Skeletal muscle cell (primary cell): Measurements from ENCODE around the gene TTC7B.
"Not testable (repeated sequence)": the region's sequence is repeated elsewhere in the genome, so short reads cannot be mapped to it uniquely, and the experiment has no call there.

Source experiments
- DNase-seq: peaks from one replicate; pipeline ENCODE4 v3.0.0-alpha.2; 2010; ENCODE audit warnings: low read depth
- H3K4me3 ChIP-seq: 2 replicates; pipeline ENCODE4 v1.5.1; 2011; ENCODE audit warnings: low read depth, mild to moderate bottlenecking, control low read depth, low read length, moderate library complexity

The TTC7B gene

DNA sequence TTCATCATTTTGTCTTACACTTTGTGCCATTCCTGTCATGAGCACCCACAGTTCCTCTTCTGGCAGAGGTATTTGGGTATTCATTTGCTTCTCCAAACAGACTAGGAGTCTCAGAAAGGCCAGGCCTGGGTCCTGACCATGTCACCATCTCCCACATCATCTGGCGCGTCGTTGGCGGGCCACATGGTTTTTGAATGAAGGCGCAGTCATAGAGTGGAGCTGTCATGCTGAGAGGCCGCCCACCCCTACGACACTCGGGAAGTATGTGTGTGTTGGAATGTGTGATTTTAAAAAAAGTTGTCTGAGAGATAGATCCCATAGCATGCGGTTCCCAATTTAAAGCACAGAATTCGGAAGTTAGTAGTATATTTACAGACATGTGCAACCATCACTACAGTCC lies 15.6 kb upstream of the TTC7B start:
- no peak for DNase-seq
- no peak overlapping the region for H3K4me3 ChIP-seq

DNA sequence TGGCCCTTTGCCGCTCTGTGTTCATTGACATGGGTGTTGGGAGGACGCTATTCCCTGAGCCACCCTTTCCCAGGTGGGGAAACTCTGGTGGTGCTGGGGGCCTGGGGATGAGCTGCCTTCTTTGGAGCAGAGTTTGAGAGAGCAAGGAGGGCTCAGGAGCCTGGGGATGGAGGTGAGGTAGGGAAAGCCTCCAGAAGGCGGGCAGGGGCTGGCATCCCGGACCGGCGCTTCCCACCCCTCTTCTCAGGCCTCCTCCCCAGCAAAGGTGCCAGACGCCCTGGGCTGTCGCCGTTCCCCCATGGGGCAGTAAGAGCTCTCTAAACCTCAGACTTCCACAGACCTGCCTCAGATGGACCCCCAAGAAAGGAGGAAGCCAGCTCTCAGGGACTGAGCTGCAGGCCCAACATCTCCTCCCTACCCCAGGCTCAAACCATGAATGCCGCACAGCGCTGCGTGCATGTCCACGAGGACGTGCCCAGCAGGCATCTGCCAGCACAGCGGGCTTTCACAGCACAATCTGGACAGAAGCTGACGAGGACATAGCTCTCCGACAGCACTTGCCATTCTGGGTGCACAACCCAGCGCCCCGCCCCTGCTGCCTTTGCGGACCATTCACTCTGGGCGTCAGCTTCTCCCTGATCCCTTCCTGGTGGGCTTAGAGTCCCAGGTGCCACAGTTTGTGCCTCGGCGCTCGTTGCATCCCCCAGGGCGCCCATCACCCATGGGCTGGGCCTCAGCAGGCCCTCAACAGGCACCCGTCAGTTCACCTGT lies 14.9 kb upstream of the TTC7B start:
- H3K4me3 ChIP-seq = no peak overlapping the region
- no peak for DNase-seq

DNA sequence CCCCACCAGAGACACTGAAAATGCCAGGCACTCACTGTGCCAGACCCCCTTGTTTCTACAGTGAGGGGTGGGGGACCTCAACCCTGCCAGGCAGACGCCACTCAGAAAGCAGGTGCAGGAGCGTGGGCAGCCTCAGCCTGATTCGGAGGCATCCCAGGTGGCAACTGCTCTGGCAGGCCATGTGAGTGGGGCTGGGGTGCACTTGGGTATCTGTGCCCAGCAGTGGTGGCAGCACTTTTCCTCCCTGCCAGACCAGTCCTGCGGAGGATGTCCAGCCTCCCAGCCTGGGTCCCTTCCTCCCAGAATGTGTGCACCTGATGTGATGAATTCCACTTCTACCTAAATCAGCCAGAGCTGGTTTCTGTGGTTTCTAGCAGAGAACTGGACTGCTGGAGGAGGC lies 13.4 kb upstream of the TTC7B start:
- H3K4me3 ChIP-seq = no peak overlapping the region
- DNase-seq = no peak

DNA sequence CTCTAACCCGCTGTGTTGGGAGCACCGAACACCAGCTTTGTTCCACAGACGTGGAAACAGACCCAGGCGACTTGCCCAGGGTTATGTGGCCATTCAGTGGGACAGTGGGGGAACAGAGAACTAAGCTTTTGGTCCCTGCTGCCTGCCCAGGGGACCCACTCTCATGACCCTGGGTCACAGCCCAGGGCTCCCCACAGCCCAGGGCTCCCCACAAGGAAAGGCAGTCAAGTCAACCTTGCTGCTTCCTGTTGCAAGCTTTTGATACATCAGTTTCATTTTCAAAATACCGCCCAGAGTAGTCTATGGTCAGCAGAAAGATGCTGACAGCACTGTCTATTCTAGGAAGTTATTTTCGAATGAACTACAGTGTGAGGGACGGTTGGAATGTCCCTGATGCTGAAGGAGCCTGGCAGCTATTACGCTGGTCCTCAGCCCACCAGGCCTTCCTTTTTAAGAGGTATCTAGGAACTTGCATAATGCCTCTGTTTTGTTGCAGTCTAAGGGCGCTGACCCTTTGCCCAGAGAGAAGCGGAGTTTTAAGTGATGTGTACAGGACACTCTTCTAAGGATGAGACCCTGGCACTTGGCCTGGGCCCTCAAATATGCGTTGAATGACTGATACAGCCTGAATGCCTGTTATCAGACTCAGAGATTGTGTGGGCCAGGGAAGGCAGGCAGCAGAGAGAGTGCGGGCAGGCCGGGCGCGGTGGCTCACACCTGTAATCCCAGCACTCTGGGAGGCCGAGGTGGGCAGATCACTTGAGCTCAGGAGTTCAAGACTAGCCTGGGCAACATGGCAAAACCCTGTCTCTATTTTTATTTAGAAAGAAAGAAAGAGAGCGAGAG lies 12.6 kb upstream of the TTC7B start:
- DNase-seq = no peak
- peak overlapping the region; percentile 32 for H3K4me3 ChIP-seq

DNA sequence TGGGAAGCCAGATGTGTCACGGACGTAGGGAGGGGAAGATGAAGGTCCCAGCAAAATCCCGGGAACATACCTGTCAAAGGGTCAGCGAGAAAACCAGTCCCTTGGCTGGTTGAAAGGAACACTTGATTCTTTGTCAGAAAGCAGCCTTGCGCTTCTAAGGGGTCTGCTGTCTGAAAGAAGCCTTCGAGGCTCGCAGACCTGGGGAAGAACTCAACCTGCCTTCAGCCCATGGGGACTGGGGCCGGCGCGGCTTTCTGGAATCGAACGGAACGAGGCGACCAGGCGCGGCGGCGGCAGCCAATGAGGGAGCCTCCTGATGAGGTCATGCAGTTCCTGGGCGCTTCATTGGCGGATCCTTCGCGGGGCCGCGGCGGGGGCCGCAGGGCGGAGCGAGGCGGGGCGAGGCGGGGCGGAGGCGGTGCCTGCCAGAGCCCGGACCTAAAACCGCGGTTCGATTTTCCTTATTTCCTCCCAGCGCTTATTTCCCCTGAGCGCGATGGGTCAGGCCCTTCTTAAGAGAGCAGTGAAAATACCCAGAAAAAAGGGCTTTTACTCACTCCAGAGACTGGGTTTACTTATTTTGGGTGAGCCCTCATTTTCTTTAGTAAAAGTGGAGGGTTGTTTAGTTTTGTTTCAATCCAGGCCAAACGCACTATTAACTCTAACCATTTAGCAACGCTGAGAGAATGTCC lies 11.8 kb upstream of the TTC7B start:
- H3K4me3 ChIP-seq = peak overlapping the region; percentile 51
- DNase-seq = peak; percentile 51

DNA sequence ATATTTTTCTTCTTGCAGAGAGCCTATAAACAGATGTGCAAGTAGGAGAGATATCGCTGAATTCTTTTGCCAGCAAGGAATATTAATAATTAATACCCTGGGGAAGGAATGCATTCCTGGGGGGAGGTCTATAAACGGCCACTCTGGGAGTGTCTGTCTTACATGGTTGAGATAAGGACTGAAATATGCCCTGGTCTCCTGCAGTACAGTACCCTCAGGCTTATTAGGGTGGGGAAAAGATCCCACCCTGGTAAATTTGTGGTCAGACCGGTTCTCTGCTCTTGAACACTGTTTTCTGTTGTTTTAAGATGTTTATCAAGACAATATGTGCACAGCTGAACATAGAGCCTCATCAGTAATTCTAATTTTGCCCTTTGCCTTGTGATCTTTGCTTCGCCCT lies 7.3 kb upstream of the TTC7B start:
- H3K4me3 ChIP-seq, DNase-seq: not testable (repeated sequence)

DNA sequence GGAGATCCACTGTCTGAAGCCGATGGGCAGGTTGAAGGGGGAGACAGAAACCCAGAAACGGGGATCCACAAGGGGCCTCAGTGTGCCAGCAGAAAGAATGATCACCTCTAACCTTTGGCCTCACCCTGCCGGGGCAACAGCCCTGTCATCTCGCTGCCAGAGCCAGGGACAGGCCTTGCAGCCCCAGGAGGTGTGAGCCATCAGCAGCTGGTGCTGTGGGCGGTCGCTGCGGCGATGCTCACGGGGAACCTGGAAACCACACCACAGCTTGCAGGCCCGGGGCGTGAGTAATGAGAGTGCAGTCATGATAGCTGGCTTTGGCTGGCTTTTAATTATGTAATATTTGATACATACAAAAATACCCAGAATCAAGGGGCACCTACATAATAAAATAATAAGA lies 4.7 kb upstream of the TTC7B start:
- no peak for DNase-seq
- H3K4me3 ChIP-seq = no peak overlapping the region

DNA sequence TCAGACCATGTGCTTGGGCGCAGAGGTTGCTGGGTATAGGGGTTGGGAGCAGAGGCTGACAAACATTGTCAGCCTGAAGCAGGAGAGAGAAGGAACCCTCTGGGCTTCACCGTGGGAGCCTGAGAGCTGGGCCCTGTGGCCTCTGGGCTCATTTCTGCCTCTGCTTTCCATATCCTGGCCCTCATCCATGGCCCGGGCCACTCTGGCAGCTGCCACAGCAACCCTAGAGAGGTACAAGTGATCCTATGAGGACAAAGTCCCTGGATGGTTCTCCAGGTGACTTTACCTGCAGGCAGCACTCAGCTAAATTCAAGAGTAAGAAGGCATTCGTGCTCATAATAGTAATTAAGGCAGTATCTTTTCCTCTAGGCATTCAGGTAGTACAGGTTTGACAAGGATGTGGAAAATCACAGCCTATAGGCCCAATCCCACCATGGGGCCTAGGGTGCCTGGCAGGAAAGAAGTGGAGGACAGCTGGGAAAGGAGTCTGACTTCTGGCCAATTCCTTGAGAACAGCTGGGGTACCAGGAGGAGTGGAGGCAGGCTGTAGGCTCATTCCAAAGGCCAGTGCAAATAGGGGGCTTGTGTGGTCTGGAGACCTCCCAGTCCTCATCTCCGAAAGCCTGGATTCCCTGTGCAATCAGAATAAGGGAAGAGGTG lies 3.6 kb upstream of the TTC7B start:
- no peak for DNase-seq
- H3K4me3 ChIP-seq = no peak overlapping the region

DNA sequence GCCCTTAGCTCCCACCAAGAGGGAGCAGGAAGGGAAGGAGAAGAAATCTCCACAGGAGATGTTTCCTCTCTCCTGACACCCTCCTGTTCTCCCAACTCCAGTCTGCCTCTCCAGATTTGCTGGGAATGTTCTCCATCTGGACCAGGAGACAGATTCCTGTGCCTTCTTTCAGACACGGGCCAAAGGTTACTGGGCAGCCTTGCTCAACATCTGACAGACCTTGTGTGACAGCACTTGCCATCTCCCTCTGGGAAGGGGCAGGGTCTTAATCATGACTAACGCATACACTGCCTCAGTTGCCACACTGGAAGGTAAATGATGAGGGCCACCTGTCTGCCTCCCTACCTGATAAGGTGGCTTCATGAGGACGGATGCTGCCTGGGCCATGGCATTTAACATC lies 2.5 kb upstream of the TTC7B start:
- DNase-seq = no peak

DNA sequence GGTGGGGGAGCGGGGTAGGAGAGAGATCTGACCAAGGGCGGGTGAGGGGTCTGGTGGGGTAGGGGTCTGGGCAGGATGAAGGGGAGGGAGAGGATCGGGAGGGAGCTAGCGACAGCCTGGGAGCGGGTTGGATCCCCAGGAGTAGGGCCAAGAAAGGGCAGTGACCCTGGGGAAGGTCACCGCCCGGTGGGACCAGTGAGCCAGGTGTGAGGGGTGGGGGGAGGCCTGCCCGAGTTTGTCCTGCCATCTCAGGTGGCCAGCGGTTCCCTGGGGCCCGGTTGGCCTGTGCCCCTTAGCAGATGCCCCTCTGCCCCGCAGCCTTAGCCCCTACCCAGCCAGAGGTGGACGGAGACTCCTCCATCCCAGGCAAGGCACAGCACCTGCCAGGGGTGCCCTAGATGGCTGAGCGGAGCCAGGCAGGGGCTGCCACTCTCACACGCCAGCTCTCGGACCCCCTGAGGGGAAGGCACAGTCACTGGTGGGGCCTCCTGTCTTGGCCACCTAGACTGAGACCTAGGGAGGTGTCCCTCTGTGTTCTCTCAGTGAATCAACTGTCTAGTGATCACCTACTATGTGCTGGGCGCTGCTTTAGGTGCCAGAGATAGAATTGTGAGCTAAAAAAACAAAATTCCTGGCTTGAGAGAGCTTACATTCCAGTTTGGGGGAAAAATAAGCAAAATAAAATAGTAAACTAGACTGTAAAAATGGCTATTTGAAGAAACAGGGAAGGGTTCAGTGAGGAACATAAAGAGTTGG lies 629 bp upstream of the TTC7B start:
- peak overlapping the region; percentile 20 for H3K4me3 ChIP-seq

More for the DNA sequence above, 2.5 kb upstream of the TTC7B start:
- H3K4me3 ChIP-seq = no peak overlapping the region

DNA sequence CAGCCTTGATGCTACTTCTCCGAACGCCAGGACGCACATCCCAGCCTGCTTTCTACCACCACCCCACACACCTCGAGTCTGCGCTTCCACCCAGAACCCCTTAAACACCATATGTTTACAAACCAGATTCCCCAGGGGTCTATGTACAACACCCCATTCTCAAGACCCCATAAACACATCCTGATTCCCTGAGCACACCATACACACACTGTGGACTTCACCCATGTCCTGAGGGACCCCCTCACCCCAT lies 733 bp downstream of the TTC7B start:
- DNase-seq = no peak
- peak overlapping the region; percentile 78 for H3K4me3 ChIP-seq

More for the DNA sequence above, 629 bp upstream of the TTC7B start:
- no peak for DNase-seq

DNA sequence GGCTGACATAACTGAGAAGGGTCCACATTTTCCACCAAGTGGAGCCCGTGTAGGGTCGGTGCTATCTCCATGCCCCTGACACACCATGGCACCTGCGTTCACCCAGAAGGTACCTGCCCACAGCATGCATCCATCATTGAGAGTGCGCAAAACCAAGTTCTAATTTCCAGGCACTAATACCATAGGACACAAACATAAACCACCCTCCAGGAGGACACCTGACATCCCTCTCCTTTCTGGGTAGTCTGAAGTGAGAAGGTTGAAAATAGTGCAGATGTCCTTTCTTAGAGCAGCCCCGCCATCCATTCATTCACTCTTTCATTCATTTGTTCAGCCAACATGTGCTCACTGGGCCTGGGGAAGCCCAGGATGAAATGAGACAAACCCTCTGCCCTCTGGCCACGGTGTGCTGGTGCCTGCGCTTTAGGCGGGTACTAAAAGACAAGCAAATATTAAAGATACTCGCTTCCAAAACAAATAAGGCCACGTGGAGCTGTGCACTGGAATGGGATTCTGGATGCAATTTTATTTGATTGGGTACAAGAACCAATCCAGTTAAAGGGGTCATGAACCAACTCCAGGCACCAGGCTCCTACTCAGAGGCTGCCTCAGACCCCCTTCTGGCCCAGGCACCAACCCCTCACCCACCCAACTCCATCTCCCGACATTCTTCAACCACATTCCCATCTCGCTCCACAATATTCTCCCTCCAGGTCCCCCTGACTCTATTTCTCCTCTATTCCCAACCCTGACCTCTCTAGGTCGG lies 1.2 kb downstream of the TTC7B start:
- H3K4me3 ChIP-seq = peak overlapping the region; percentile 78
- DNase-seq = no peak

DNA sequence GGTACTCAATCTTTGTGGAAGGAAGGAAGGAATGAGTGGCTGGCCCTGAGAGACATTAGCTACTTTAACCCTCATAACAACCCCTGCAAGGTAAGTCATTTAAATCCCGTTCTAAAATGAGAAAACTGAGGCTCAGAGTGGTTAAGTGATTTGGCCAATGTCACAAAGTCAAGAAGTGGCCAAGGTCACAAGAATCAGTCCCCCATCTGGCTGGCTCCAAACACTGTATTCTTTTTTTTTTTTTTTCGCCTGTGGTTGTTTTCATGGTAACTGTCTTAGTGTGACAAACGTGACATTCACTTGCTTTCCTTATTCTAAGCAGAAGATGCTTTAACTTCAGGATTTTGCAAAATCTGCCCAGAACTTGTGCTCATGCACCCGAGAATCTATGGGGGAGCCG lies 2.8 kb downstream of the TTC7B start:
- DNase-seq = no peak
- no peak overlapping the region for H3K4me3 ChIP-seq

DNA sequence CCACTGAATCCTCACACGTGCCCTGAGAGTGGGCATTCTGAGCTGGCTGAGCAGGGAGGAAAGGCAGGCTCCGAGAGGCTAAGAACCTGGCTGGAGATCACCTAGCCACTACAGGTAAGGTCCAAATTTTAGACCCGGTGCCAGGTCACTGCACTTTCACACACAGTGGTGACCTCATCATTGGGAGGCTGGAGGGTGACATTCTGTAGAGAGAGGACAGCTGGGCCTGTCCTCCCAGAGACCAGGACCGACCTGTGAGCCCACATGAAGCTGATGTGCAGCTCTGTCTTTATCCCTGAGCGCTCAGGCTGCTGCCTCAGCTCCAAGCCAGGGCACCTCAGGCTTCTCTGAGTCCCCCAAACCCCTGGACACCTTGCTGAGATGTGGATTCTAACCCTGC lies 4.1 kb downstream of the TTC7B start:
- H3K4me3 ChIP-seq = no peak overlapping the region
- no peak for DNase-seq

DNA sequence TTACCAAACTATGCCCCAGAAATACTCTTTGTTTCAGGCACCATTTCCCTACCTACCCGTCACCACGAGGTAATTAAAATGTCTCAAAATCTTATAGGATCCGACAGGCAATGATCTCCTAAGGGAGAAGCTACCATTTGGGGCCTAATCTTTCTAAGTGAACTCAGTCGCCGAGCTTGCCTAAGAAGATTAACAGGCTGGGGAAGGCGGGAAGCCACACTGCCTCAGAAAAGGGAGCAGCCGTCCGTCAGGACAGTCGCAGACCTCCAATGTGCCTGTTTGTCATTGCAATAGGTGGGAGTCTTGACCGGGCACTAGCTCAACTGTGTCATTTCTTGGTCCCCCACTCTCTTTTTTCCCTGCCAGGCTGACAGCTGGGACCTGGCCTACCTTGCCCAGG lies 4.6 kb downstream of the TTC7B start:
- H3K4me3 ChIP-seq = no peak overlapping the region
- no peak for DNase-seq

DNA sequence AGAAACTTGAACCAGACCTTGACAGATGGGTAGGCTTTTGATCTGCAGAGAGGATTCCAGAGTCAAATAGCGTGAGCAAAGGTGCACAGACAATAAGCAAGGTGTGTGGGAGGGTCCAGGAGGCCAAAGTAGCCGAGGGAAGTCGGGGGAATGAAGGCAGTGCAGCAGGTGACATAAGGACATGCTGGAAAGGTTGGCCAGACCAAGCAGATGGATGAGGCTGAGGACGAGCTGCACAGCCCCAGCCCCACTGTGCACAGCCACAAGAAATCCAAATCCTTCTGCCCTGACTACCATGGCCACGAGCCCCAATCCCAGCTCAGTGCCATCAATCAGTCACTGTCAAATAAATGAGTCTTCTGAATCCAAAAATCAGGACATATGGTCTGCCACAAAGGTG lies 5.4 kb downstream of the TTC7B start:
- DNase-seq = no peak
- no peak overlapping the region for H3K4me3 ChIP-seq

DNA sequence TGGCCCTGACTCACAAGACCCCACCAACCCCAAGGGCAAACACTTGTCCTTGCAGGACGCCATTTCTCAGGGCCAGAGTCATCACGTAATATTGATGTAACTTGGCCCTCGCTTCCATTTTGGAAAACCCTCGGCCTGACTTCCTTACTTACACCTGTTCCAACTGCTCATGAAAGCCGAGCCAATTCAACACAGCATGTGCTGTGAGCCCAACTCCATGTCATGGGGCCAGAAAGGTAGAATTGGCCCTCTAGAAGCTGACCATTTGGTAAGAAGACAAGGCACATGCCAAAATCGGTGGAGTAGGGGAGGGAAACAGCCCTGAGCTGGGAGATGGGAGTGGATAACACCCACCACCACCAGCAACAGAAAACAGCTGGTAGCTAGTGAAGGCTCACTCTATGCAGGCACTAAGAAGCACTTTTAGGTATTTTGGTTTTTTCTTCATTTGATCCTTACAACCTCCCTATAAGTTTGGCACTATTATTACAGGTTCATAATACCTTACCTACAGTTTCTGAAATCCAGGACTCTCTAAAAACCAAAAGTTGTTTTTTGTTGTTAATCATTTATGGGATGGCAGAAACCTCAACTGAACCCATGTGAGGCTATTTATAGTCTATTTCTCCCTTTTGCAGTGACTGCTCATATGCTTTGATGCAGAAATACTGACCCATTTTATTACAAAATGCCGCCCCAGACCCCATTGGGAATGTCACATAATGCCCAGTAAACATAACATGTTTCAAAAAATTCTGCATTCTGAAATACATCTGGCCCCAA lies 6.5 kb downstream of the TTC7B start:
- DNase-seq = no peak
- no peak overlapping the region for H3K4me3 ChIP-seq
